T-cell (primary cell): ENCODE data around the gene LSM7. TPM values are rescaled to one million over a fixed set of nuclear protein-coding genes. Genes with fewer than 3 reads are reported as not detected.
A peak's percentile ranks its signal among the peaks of the same experiment; 100 is the strongest.

Experiments
- ATAC-seq, 4 experiments: fragments of 200-7000 bp in 3 of 4; fragments of 150-1000 bp in 1 of 4; cut with Tn5 transposase; replicated peaks in 1 of 4; 1 replicate in 3 of 4; 2 replicates in 1 of 4; pipeline ENCODE4 v1.10.0; 2021; ENCODE audit warnings: moderate library complexity in 3 of 4, mild to moderate bottlenecking in 2 of 4, moderate number of reproducible peaks in 1 of 4
- CTCF ChIA-PET, 2 donors: fragments of 300-600 bp; sonication (Branson Sonifier 250); formaldehyde crosslinking; loops; one replicate each; lab custom pipeline; 2022; ENCODE audit warnings: antibody characterized with exemption in 2 of 2; lab: Charles Lee
- POLR2A ChIA-PET, 2 donors: fragments of 300-600 bp; sonication (Branson Sonifier 250); formaldehyde crosslinking; loops; one replicate each; lab custom pipeline; 2022; ENCODE audit warnings: antibody characterized with exemption in 2 of 2; lab: Charles Lee
- DNase-seq, 35 experiments: peaks; one replicate each; pipeline versions ENCODE4 v3.0.0 to v3.0.0-alpha.2; 2013 to 2023
- H3K27ac ChIP-seq: one replicate; pipeline ENCODE4 v1.5.1; 2013; ENCODE audit warnings: low read length
- H3K27me3 ChIP-seq, 2 experiments: replicated peaks in 1 of 2; 1 replicate in 1 of 2; 2 replicates in 1 of 2; pipeline versions ENCODE4 v1.6.1 to v1.7.0; 2013; ENCODE audit warnings: low read length in 1 of 2, mixed read lengths in 1 of 2; ENCODE audit not compliant: control insufficient read depth in 2 of 2, insufficient read depth in 2 of 2; ENCODE audit errors: extremely low read depth in 1 of 2
- H3K36me3 ChIP-seq, 2 donors: 1 replicate in 1 of 2; 2 replicates in 1 of 2; pipeline versions ENCODE4 v1.6.1 to v1.7.0; 2013; ENCODE audit warnings: low read length in 1 of 2; ENCODE audit not compliant: control insufficient read depth in 2 of 2, insufficient read depth in 1 of 2; ENCODE audit errors: extremely low read depth in 1 of 2
- H3K4me1 ChIP-seq, 2 experiments: 1 replicate in 1 of 2; 2 replicates in 1 of 2; pipeline versions ENCODE4 v1.6.1 to v1.7.0; 2013; ENCODE audit warnings: low read length in 2 of 2, mixed read lengths in 1 of 2; ENCODE audit not compliant: insufficient read depth in 2 of 2, control insufficient read depth in 1 of 2; ENCODE audit errors: extremely low read depth in 1 of 2
- H3K4me3 ChIP-seq, 2 donors: 1 replicate in 1 of 2; 2 replicates in 1 of 2; pipeline versions ENCODE4 v1.5.1 to v1.7.0; 2013; ENCODE audit warnings: mild to moderate bottlenecking in 2 of 2, low read length in 1 of 2, moderate library complexity in 1 of 2; ENCODE audit not compliant: control insufficient read depth in 1 of 2; ENCODE audit errors: extremely low read depth in 1 of 2
- H3K9me3 ChIP-seq: 2 replicates; pipeline ENCODE4 v1.7.0; 2013
- H3K27ac Mint-ChIP-seq, 2 donors: one replicate each; pipeline ENCODE4 v1.8.0; 2020 to 2021; ENCODE audit warnings: mild to moderate bottlenecking in 2 of 2, mixed read lengths in 2 of 2
- H3K27me3 Mint-ChIP-seq, 2 donors: one replicate each; pipeline ENCODE4 v1.8.0; 2021 to 2022; ENCODE audit warnings: mixed read lengths in 2 of 2
- H3K36me3 Mint-ChIP-seq: one replicate; pipeline ENCODE4 v1.8.0; 2021; ENCODE audit warnings: mixed read lengths
- H3K4me1 Mint-ChIP-seq, 3 donors: one replicate each; pipeline ENCODE4 v1.8.0; 2020 to 2022; ENCODE audit warnings: mixed read lengths in 3 of 3, mild to moderate bottlenecking in 1 of 3
- H3K4me3 Mint-ChIP-seq, 3 donors: one replicate each; pipeline ENCODE4 v1.8.0; 2020 to 2022; ENCODE audit warnings: mild to moderate bottlenecking in 3 of 3, mixed read lengths in 3 of 3, moderate library complexity in 3 of 3
- H3K9me3 Mint-ChIP-seq, 3 donors: one replicate each; pipeline ENCODE4 v1.8.0; 2020 to 2022; ENCODE audit warnings: mixed read lengths in 3 of 3
- WGBS: methylation state at CpG from one replicate; pipeline ENCODE4 v1.1.5; 2013; ENCODE audit warnings: missing lambda C conversion rate; ENCODE audit not compliant: insufficient coverage; 5-methylcytosine and 5-hydroxymethylcytosine counted together
- total RNA-seq, 35 experiments: library from RNA in 6 of 35; stranded (reverse) in 6 of 35; fragments of 120-200 nt in 1 of 35; gene quantifications; one replicate each; pipeline versions ENCODE4 v1.2.1 to v1.2.4 and lab custom pipeline; 2013 to 2026

Gene LSM7
- total RNA-seq, 5 donors from 2014 or later (not counting 1 experiment from before 2014, with no cell fraction given) = 86.7 to 127 (median 107) TPM

DNA sequence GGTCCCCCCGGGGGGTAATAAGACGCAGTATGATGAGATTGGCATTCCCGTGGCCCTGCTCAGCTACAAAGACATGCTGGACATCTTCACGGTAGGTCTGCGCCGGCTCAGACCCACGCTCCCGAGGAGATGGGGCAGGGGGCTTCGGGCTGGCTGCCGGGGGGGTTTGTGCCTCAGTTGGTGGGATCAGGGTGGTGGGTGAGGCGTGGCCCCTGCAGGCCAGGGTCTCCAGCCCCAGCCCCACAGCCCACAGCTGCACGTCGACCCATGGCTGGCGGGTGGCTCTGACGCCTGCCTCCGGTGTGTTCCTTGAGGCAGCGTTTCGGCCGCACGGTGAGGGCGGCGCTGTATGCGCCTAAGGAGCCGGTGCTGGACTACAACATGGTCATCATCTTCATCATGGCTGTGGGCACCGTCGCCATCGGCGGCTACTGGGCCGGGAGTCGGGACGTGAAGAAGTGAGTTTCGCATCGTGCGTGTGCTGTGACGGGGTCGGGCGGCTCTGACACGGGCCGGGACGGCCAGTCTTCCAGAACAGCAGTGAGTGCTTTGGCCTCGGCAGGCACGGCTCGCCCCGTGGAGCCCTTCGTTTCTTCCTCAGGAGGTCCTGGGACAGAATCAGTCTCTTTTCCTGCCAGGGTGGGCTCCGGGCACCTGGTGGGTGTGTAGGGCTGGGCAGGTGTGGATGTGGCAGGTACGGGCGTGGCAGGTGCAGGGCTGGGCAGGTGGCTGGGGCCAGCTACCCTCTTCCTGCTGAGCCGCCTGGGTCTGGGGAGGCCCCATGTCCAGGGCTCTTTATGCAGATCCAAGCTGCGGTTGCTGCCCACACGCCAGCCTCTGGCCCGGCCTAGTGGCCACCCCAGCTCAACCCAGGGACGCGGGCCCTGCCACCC is 10.6 kb upstream of the LSM7 start:
- POLR2A ChIA-PET = no interaction called here
- Histone ChIP-seq H3K36me3 (peaks cover 15 to 17% of the 10 kb centered on the region in 2 donors), H3K27ac (no peak overlapping the region), H3K9me3 (no peaks in the 10 kb centered on the region), H3K27me3 (no peaks in the 10 kb centered on the region), H3K4me1 (peaks cover 0 to 7% of the 10 kb centered on the region in 2 experiments), H3K4me3 (no peak overlapping the region)
- CTCF ChIA-PET = interaction anchor here in 1 of 2 donors (0.6 kb wide), 1 partner anchor 967 kb away, joined by 5 read pairs; no protein-coding TSS in a partner anchor
- H3K36me3 Mint-ChIP-seq = peaks cover 11% of the 10 kb centered on the region
- DNase-seq = no peak
- no peak overlapping the region for H3K4me3 Mint-ChIP-seq
- WGBS = 98% methylated on average over 51 of the region's 54 CpGs
- H3K4me1 Mint-ChIP-seq = peaks cover 8 to 13% (median 12%) of the 10 kb centered on the region in 3 donors
- H3K27ac Mint-ChIP-seq = no peak overlapping the region
- no peaks in the 10 kb centered on the region for H3K27me3 Mint-ChIP-seq
- ATAC-seq = no peak
- H3K9me3 Mint-ChIP-seq = no peaks in the 10 kb centered on the region

DNA sequence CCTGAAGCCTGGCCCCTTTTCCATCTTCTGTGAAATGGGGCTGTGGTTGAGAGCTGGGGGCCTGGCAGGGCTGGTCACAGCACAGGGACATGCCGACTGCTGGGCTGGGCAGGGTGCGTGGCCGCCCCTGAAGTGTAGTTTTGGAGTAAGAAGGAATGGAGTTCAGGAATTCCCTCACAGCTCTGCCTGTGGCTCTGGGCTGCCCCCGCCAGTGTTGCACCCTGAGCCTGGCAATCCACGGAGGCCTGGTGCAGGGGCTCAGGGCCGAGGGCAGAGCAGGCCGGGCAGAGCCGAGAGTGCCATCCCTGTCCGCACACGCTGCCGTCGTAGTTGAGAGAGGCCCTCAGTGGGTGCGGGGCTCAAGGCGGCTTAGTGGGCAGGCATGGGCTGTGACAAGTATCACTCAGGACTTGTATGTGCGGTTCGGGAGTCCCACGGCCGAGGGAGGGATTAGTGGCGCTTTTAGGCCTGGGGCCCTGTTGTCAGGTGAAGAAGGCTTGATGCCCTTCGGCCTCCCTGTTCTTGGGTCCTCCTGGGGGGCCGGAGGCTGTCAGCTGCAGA is 9.7 kb upstream of the LSM7 start:
- Histone ChIP-seq H3K4me3 (no peak overlapping the region), H3K27me3 (no peaks in the 10 kb centered on the region), H3K27ac (no peak overlapping the region), H3K36me3 (peaks cover 13 to 15% of the 10 kb centered on the region in 2 donors), H3K4me1 (peaks cover 2 to 16% of the 10 kb centered on the region in 2 experiments), H3K9me3 (no peaks in the 10 kb centered on the region)
- H3K9me3 Mint-ChIP-seq = no peaks in the 10 kb centered on the region
- ChIA-PET POLR2A (no interaction called here), CTCF (no interaction called here)
- H3K4me3 Mint-ChIP-seq = no peak overlapping the region
- H3K4me1 Mint-ChIP-seq = peaks cover 11 to 21% (median 17%) of the 10 kb centered on the region in 3 donors
- no peak overlapping the region for H3K27ac Mint-ChIP-seq
- ATAC-seq = no peak
- no peaks in the 10 kb centered on the region for H3K27me3 Mint-ChIP-seq
- 94% methylated on average over 21 of the region's 21 CpGs for WGBS
- H3K36me3 Mint-ChIP-seq = peaks cover 11% of the 10 kb centered on the region
- no peak for DNase-seq

DNA sequence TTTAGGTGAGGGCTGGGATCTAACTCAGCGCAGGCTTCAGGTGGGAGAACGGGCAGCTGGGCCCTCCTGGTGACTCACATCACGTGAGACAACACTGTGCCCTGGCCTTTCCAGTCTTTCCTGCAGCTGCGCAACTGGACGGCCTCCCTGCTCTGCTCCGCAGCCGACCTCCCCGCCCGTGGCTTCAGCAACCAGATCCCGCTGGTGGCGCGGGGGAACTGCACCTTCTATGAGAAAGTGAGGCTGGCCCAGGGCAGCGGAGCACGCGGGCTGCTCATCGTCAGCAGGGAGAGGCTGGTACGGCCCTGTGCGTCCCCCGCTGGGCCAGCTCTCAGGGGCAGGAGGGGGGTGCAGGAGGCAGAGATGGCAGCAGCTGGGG is 8.9 kb upstream of the LSM7 start:
- Histone ChIP-seq H3K27ac (no peak overlapping the region), H3K27me3 (no peaks in the 10 kb centered on the region), H3K36me3 (peaks cover 10 to 15% of the 10 kb centered on the region in 2 donors), H3K4me1 (peaks cover 4 to 24% of the 10 kb centered on the region in 2 experiments), H3K9me3 (no peaks in the 10 kb centered on the region), H3K4me3 (no peak overlapping the region)
- Mint-ChIP-seq H3K36me3 (peaks cover 11% of the 10 kb centered on the region), H3K4me3 (no peak overlapping the region), H3K27me3 (no peaks in the 10 kb centered on the region), H3K27ac (no peak overlapping the region), H3K9me3 (no peaks in the 10 kb centered on the region), H3K4me1 (peaks cover 14 to 27% (median 21%) of the 10 kb centered on the region in 3 donors)
- 97% methylated on average over 15 of the region's 19 CpGs for WGBS
- DNase-seq = no peak
- ATAC-seq = no peak
- ChIA-PET CTCF (no interaction called here), POLR2A (no interaction called here)

DNA sequence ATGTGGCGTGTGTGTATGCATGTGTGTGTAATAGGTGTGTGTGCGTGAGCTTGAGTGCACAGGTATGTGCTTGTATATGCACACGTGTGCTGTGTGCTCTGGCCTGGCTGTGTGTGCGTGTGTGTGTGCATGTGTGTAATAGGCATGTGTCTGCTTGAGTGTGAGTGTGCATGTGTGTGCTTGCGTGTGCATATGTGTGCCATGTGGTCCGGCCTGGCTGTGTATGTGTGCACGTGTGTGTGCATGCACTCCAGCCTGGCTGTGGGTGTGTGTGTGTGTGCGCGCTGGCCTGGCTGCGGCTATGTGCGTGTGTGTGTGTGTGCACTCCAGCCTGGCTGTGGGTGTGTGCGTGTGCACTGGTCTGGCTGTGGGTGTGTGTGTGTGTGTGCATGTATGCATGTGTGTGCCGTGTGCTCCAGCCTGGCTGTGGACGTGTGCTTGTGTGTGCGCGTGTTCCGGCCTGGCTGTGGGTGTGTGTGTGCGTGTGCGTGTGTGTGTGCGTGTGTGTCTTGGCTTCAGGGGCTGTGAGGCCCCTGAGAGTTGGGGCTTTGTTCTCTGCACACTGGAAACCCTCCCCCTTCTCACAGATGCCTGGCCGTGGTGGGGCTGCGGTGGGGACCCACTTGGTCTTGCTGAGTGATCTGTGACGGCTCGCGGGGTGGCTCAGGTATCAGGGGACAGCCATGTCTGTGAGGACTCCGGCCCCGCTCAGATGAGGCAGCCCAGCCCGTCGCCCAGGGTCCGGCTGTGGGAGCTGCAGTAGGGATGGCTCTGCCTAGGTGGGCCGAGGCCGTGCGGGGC is 8.3 kb upstream of the LSM7 start:
- ATAC-seq (no peak), DNase-seq (no peak)
- H3K4me3 ChIP-seq = no peak overlapping the region
- peaks cover 20 to 31% (median 27%) of the 10 kb centered on the region in 3 donors for H3K4me1 Mint-ChIP-seq
- no peaks in the 10 kb centered on the region for H3K9me3 ChIP-seq
- H3K36me3 ChIP-seq = peaks cover 10 to 15% of the 10 kb centered on the region in 2 donors
- POLR2A ChIA-PET = no interaction called here
- no peak overlapping the region for H3K27ac Mint-ChIP-seq
- no peaks in the 10 kb centered on the region for H3K9me3 Mint-ChIP-seq
- no peaks in the 10 kb centered on the region for H3K27me3 Mint-ChIP-seq
- CTCF ChIA-PET = no interaction called here
- H3K36me3 Mint-ChIP-seq = peaks cover 11% of the 10 kb centered on the region
- 92% methylated on average over 24 of the region's 33 CpGs for WGBS
- no peak overlapping the region for H3K4me3 Mint-ChIP-seq
- no peak overlapping the region for H3K27ac ChIP-seq
- no peaks in the 10 kb centered on the region for H3K27me3 ChIP-seq
- peaks cover 8 to 30% of the 10 kb centered on the region in 2 experiments for H3K4me1 ChIP-seq

DNA sequence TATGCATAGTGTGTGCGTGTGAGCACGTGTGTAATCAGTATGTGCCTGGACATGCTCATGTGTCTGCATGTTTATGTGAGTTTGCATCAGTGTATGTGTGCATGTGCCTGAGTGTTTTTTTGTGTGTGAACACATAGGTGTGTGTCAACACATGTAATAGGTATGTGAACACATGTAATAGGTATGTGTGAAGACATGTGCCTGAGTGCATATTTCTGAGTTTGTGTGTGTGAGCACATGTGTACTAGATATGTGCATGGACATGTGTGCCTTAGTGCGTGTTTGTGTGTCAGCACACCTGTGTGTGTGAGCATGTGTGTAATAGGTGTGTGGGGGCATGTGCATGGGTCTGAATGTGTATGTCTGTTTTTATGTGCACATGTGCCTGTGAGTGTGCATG is 7.5 kb upstream of the LSM7 start:
- CTCF ChIA-PET = no interaction called here
- no peaks in the 10 kb centered on the region for H3K27me3 Mint-ChIP-seq
- H3K9me3 Mint-ChIP-seq = no peaks in the 10 kb centered on the region
- Histone ChIP-seq H3K9me3 (no peaks in the 10 kb centered on the region), H3K27ac (no peak overlapping the region), H3K36me3 (peaks cover 8 to 10% of the 10 kb centered on the region in 2 donors), H3K27me3 (no peaks in the 10 kb centered on the region), H3K4me3 (no peak overlapping the region), H3K4me1 (peaks cover 8 to 39% of the 10 kb centered on the region in 2 experiments)
- peaks cover 11% of the 10 kb centered on the region for H3K36me3 Mint-ChIP-seq
- H3K4me1 Mint-ChIP-seq = peaks cover 29 to 36% (median 31%) of the 10 kb centered on the region in 3 donors
- 100% methylated on average over 3 of the region's 3 CpGs for WGBS
- H3K27ac Mint-ChIP-seq = peak overlapping the region; percentile 17 to 63
- POLR2A ChIA-PET = no interaction called here
- H3K4me3 Mint-ChIP-seq = peak overlapping the region in 1 of 3 donors; percentile 33
- DNase-seq (no peak), ATAC-seq (no peak)
